GM04504 (cell line): ENCODE measurements around the gene SLC6A1.
A peak's percentile ranks its signal among the peaks of the same experiment; 100 is the strongest.

Experiments used
- DNase-seq: peaks from one replicate; pipeline ENCODE4 v3.0.0-alpha.2; 2012; ENCODE audit warnings: low read depth

The SLC6A1 gene

GRCh38 chr3:10992017-10992942 is at the start of gene SLC6A1:
Gene SLC6A1 (plus strand): TSS chr3:10992748. CDS start chr3:11017212, 24,464 bp downstream.
- no peak for DNase-seq

GRCh38 chr3:10944866-10945265 is 47.7 kb upstream of the SLC6A1 start:
- DNase-seq: no peak

GRCh38 chr3:10945683-10946287 is 46.8 kb upstream of the SLC6A1 start:
- peak; percentile 4 for DNase-seq

GRCh38 chr3:10946526-10946925 is 46.0 kb upstream of the SLC6A1 start:
- DNase-seq: no peak

- no peak for DNase-seq
These were observed 44.2 kb upstream of the SLC6A1 start for GRCh38 chr3:10948326-10948725.

GRCh38 chr3:10949197-10949596 is 43.4 kb upstream of the SLC6A1 start:
- DNase-seq: no peak

GRCh38 chr3:10950476-10951294 is 41.9 kb upstream of the SLC6A1 start:
- peak; percentile 10 for DNase-seq

- DNase-seq: no peak
These were observed 41.1 kb upstream of the SLC6A1 start for GRCh38 chr3:10951295-10951926.

- DNase-seq: no peak
These were observed 40.0 kb upstream of the SLC6A1 start for GRCh38 chr3:10952525-10952924.

GRCh38 chr3:10954740-10955139 is 37.8 kb upstream of the SLC6A1 start:
- no peak for DNase-seq

GRCh38 chr3:10955711-10956453 is 36.7 kb upstream of the SLC6A1 start:
- no peak for DNase-seq

- DNase-seq: no peak
These were observed 36.0 kb upstream of the SLC6A1 start for GRCh38 chr3:10956531-10956930.

- no peak for DNase-seq
These were observed 35.6 kb upstream of the SLC6A1 start for GRCh38 chr3:10956986-10957385.

- DNase-seq: no peak
These were observed 34.4 kb upstream of the SLC6A1 start for GRCh38 chr3:10957976-10958749.

GRCh38 chr3:10960255-10960654 is 32.3 kb upstream of the SLC6A1 start:
- no peak for DNase-seq

GRCh38 chr3:10961921-10962320 is 30.6 kb upstream of the SLC6A1 start:
- no peak for DNase-seq

- DNase-seq: no peak
These were observed 30.0 kb upstream of the SLC6A1 start for GRCh38 chr3:10962481-10963036.

GRCh38 chr3:10964537-10965167 is 27.9 kb upstream of the SLC6A1 start:
- no peak for DNase-seq

- no peak for DNase-seq
These were observed 24.1 kb upstream of the SLC6A1 start for GRCh38 chr3:10968401-10968800.
